DMS 273 (cell line): ENCODE results near the gene ACACA.
"Not testable (repeated sequence)": the region's sequence is repeated elsewhere in the genome, so short reads cannot be mapped to it uniquely, and the experiment has no call there.

ENCODE experiments used
- DNase-seq: peaks from one replicate; lab custom pipeline; 2025; ENCODE audit not compliant: unreplicated experiment; lab: John Stamatoyannopoulos, UW

ACACA gene

GRCh38 chr17:37356796-37357569, 49.7 kb downstream of the ACACA start:
- not testable (repeated sequence) for DNase-seq

GRCh38 chr17:37346863-37347402, 59.7 kb downstream of the ACACA start:
- not testable (repeated sequence) for DNase-seq

- DNase-seq: no peak
Measured at GRCh38 chr17:37344519-37344918, 62.1 kb downstream of the ACACA start.

- no peak for DNase-seq
Measured at GRCh38 chr17:37342589-37342988, 64.0 kb downstream of the ACACA start.

- DNase-seq: no peak
Measured at GRCh38 chr17:37340804-37341203, 65.8 kb downstream of the ACACA start.

GRCh38 chr17:37339321-37339720, 67.3 kb downstream of the ACACA start:
- no peak for DNase-seq

- DNase-seq: no peak
Measured at GRCh38 chr17:37338847-37339246, 67.8 kb downstream of the ACACA start.

- no peak for DNase-seq
Measured at GRCh38 chr17:37327341-37328090, 79.1 kb downstream of the ACACA start.

- peak; percentile 92 for DNase-seq
Measured at GRCh38 chr17:37322826-37323561, 83.6 kb downstream of the ACACA start.

- DNase-seq: no peak
Measured at GRCh38 chr17:37322106-37322505, 84.5 kb downstream of the ACACA start.

- DNase-seq: no peak
Measured at GRCh38 chr17:37318931-37319594, 87.6 kb downstream of the ACACA start.

- DNase-seq: no peak
Measured at GRCh38 chr17:37317867-37318266, 88.8 kb downstream of the ACACA start.

- DNase-seq: no peak
Measured at GRCh38 chr17:37315601-37316000, 91.0 kb downstream of the ACACA start.

GRCh38 chr17:37312137-37312923, 94.3 kb downstream of the ACACA start:
- no peak for DNase-seq

GRCh38 chr17:37310940-37311339, 95.7 kb downstream of the ACACA start:
- no peak for DNase-seq

- DNase-seq: no peak
Measured at GRCh38 chr17:37309051-37309450, 97.6 kb downstream of the ACACA start.

GRCh38 chr17:37305406-37305905, 101.2 kb downstream of the ACACA start:
- DNase-seq: no peak

- DNase-seq: peak; percentile 27
Measured at GRCh38 chr17:37301288-37301687, 105.3 kb downstream of the ACACA start.

- no peak for DNase-seq
Measured at GRCh38 chr17:37300683-37301082, 106.0 kb downstream of the ACACA start.
